T follicular helper cell (primary cell): ENCODE results near the gene PTTG1IP2.

Source experiments
- DNase-seq: peaks from one replicate; pipeline ENCODE4 v3.0.0-alpha.2; 2020; ENCODE audit warnings: low read depth

The PTTG1IP2 gene

DNA sequence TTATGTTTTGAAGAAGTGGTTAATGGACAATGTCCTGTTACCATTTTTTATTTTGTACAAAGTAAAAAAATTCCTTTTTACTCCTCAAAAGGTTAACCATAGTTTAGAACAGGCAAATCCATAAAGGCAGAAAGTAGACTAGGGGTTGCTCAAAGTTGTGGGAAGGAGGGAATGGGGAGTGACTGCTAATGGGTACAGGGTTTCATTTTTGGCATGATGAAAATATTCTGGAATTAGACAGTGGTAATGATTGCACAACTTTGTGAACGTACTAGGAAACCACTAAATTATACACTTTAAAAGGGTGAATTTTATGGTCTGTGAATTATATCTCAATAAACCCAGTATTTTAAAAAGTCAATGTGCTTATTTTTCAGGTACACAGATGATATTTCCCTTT, 91.3 kb downstream of the PTTG1IP2 start:
- no peak for DNase-seq
